Tibial nerve (tissue), 4 donors: ENCODE data around the gene STK17A. TPM values are rescaled to one million over a fixed set of nuclear protein-coding genes. Genes with fewer than 3 reads are reported as not detected.

Experiments
- DNase-seq, 2 donors: peaks; one replicate each; pipeline ENCODE4 v3.0.0-alpha.2; 2019; ENCODE audit warnings: low spot score in 2 of 2
- H3K27ac ChIP-seq, 4 donors: fragments of 200-600 bp; sonication (generic) in 3 of 4; one replicate each; pipeline ENCODE4 v1.5.1; 2017 to 2019; ENCODE audit warnings: mild to moderate bottlenecking in 1 of 4
- H3K27me3 ChIP-seq, 2 donors: fragments of 200-600 bp; sonication (generic) in 1 of 2; one replicate each; pipeline versions ENCODE4 v1.5.1 to v1.6.0; 2017 to 2019
- H3K36me3 ChIP-seq, 3 donors: fragments of 200-600 bp; sonication (generic); one replicate each; pipeline ENCODE4 v1.5.1; 2018 to 2019
- H3K4me1 ChIP-seq, 4 donors: fragments of 200-600 bp; sonication (generic) in 3 of 4; one replicate each; pipeline ENCODE4 v1.5.1; 2017 to 2019
- H3K4me3 ChIP-seq, 4 donors: fragments of 200-600 bp; sonication (generic) in 3 of 4; one replicate each; pipeline ENCODE4 v1.5.1; 2017 to 2019; ENCODE audit warnings: mild to moderate bottlenecking in 1 of 4, moderate library complexity in 1 of 4
- H3K9me3 ChIP-seq, 4 donors: fragments of 200-600 bp; sonication (generic) in 3 of 4; one replicate each; pipeline ENCODE4 v1.5.1; 2017 to 2019
- CTCF ChIP-seq, 5 experiments: fragments of 200-600 bp in 3 of 5; fragments of 450-650 bp in 2 of 5; sonication (generic) in 3 of 5; IDR thresholded peaks; one replicate each; pipeline ENCODE4 v1.5.1; 2016 to 2019; ENCODE audit warnings: antibody characterized with exemption in 5 of 5, mild to moderate bottlenecking in 3 of 5, moderate library complexity in 2 of 5
- EP300 ChIP-seq, 2 donors: sonication (generic); formaldehyde crosslinking; IDR thresholded peaks; one replicate each; pipeline ENCODE4 v1.6.1; 2017; ENCODE audit warnings: antibody characterized with exemption in 2 of 2, mild to moderate bottlenecking in 1 of 2
- POLR2A ChIP-seq, 2 donors: fragments of 450-650 bp; IDR thresholded peaks; one replicate each; pipeline ENCODE4 v1.6.1; 2017; ENCODE audit warnings: antibody characterized with exemption in 2 of 2, mild to moderate bottlenecking in 2 of 2, moderate library complexity in 2 of 2
- WGBS, 2 donors: methylation state at CpG; one replicate each; pipeline ENCODE4 v1.1.5; 2018; 5-methylcytosine and 5-hydroxymethylcytosine counted together
- total RNA-seq, 4 donors: library from RNA; depleted of rRNA; stranded (reverse); fragments of >200 nt; gene quantifications; one replicate each; pipeline ENCODE4 v1.1.0, GENCODE V29; 2016

STK17A gene
- total RNA-seq, 4 donors from 2014 or later = 9.0 to 23.6 (median 13.5) TPM

- no peak for TF ChIP-seq POLR2A (IDR thresholded peaks at IDR 0.05)
- no peak for TF ChIP-seq EP300 (IDR thresholded peaks at IDR 0.05)
- no peak for TF ChIP-seq CTCF (IDR thresholded peaks at IDR 0.05)
- no peak for DNase-seq
- no peaks in the 10 kb centered on the region for H3K27me3 ChIP-seq
- no peak overlapping the region for H3K4me3 ChIP-seq
- H3K4me1 ChIP-seq = peaks cover 0 to 30% (median 20%) of the 10 kb centered on the region in 4 donors
- H3K36me3 ChIP-seq = peaks cover 0 to 40% (median 0%) of the 10 kb centered on the region in 3 donors
- H3K27ac ChIP-seq = peak overlapping the region in 2 of 4 donors; percentile 55 to 58
- 29 to 31% methylated on average over 3 of the region's 3 CpGs for WGBS, 2 donors
- H3K9me3 ChIP-seq = no peaks in the 10 kb centered on the region
These were observed 30.0 kb downstream of the STK17A start for GRCh38 chr7:43612599-43613589.

GRCh38 chr7:43615558-43616145 is 32.7 kb downstream of the STK17A start:
- WGBS, 2 donors = 80 to 87% methylated on average over 7 of the region's 7 CpGs
- peaks cover 0 to 36% (median 22%) of the 10 kb centered on the region in 4 donors for H3K4me1 ChIP-seq
- no peak for TF ChIP-seq POLR2A (IDR thresholded peaks at IDR 0.05)
- TF ChIP-seq EP300 (IDR thresholded peaks at IDR 0.05) = no peak
- no peak for TF ChIP-seq CTCF (IDR thresholded peaks at IDR 0.05)
- DNase-seq = no peak
- H3K27me3 ChIP-seq = no peaks in the 10 kb centered on the region
- H3K4me3 ChIP-seq = no peak overlapping the region
- peaks cover 0 to 46% (median 0%) of the 10 kb centered on the region in 3 donors for H3K36me3 ChIP-seq
- H3K9me3 ChIP-seq = no peaks in the 10 kb centered on the region
- H3K27ac ChIP-seq = no peak overlapping the region

- H3K27ac ChIP-seq = no peak overlapping the region
These were observed 34.1 kb downstream of the STK17A start for GRCh38 chr7:43616977-43617376.

GRCh38 chr7:43618073-43618472 is 35.2 kb downstream of the STK17A start:
- Histone ChIP-seq H3K4me1 (peaks cover 0 to 16% (median 6%) of the 10 kb centered on the region in 4 donors), H3K27me3 (no peaks in the 10 kb centered on the region), H3K36me3 (peaks cover 0 to 50% (median 0%) of the 10 kb centered on the region in 3 donors), H3K9me3 (no peaks in the 10 kb centered on the region), H3K4me3 (no peak overlapping the region), H3K27ac (no peak overlapping the region)
- no peak for TF ChIP-seq EP300 (IDR thresholded peaks at IDR 0.05)
- no peak for TF ChIP-seq POLR2A (IDR thresholded peaks at IDR 0.05)
- TF ChIP-seq CTCF (IDR thresholded peaks at IDR 0.05) = no peak
- no peak for DNase-seq
- WGBS, 2 donors = 44 to 47% methylated on average over 4 of the region's 4 CpGs

More at GRCh38 chr7:43616977-43617376, 34.1 kb downstream of the STK17A start:
- Histone ChIP-seq H3K36me3 (peaks cover 0 to 50% (median 0%) of the 10 kb centered on the region in 3 donors), H3K27me3 (no peaks in the 10 kb centered on the region), H3K4me3 (no peak overlapping the region), H3K4me1 (peaks cover 0 to 27% (median 16%) of the 10 kb centered on the region in 4 donors), H3K9me3 (no peaks in the 10 kb centered on the region)
- TF ChIP-seq EP300 (IDR thresholded peaks at IDR 0.05) (no peak), CTCF (IDR thresholded peaks at IDR 0.05) (no peak), POLR2A (IDR thresholded peaks at IDR 0.05) (no peak)
- WGBS, 2 donors = 93 to 96% methylated on average over 4 of the region's 4 CpGs
- DNase-seq = no peak
